ENCODE results near the gene PARP8.
A peak's percentile ranks its signal among the peaks of the same experiment; 100 is the strongest.
"Not testable (repeated sequence)": the region's sequence is repeated elsewhere in the genome, so short reads cannot be mapped to it uniquely, and the experiment has no call there.

PARP8 gene

GRCh38 chr5:50727149-50727496 lies 60.7 kb downstream of the PARP8 start:
- DNase-seq = peak in 1 of 5 experiments; percentile 67

- DNase-seq = no peak
These were observed 61.4 kb downstream of the PARP8 start for GRCh38 chr5:50727845-50728244.

DNA sequence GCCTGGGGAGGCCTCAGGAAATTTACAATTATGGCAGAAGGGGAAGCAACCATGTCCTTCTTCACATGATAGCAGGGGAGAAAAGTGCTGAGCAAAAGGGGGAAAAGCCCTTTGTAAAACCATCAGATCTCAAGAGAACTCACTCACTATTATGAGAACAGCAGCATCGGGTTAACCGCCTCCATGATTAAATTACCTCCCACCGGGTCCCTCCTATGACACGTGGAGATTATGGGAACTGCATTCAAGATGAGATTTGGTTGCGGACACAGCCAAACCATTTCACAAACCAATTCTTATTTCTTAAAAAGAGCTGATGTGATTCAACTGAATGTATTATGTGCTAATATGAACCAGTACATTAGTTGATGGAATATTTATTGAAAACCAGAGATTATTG lies 63.9 kb downstream of the PARP8 start:
- no peak for DNase-seq

- DNase-seq = no peak
These were observed 64.4 kb downstream of the PARP8 start for GRCh38 chr5:50730841-50731240.

DNA sequence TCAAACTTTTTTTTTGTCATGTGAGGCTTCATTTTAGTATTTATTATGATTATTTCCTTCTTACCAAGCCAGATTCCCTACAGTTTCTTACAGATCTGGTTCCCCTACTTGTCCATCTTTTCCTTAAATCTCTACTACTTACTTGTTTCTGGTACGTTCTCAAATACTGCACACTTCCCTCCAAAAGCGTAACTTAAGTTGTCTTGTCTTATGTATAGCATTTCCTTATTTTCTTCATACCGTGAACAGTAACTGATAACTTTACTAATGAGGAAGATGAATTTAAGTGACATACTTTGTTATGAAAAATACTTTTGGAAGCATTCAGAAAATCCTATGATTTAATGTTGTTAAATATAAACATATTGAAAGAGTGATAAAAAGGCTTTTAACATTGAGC lies 67.3 kb downstream of the PARP8 start:
- no peak for DNase-seq

- no peak for DNase-seq
These were observed 72.4 kb downstream of the PARP8 start for GRCh38 chr5:50738864-50739263.

GRCh38 chr5:50740832-50741231 lies 74.4 kb downstream of the PARP8 start:
- DNase-seq = no peak

DNA sequence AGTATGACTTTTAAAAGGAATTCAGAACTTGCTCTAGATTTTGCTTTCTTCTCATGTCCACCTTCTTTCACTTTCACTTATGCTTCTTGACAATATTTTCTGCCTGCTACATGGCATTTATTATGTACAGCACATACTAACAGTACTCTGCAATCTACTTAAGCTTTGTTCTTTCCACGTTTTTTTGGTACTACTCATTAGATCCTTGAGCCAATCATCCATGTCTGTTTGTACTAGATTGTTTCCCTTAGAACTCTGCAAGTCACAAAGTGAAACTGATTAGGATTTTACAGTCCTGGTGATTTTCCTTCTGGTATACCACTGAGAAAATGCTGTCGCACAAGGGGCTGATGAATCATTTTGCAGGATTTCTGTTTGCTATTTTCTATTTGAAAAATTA lies 78.3 kb downstream of the PARP8 start:
- peak in 2 of 5 experiments; percentile 22 to 48 for DNase-seq

GRCh38 chr5:50745221-50745910 lies 78.9 kb downstream of the PARP8 start:
- no peak for DNase-seq

DNA sequence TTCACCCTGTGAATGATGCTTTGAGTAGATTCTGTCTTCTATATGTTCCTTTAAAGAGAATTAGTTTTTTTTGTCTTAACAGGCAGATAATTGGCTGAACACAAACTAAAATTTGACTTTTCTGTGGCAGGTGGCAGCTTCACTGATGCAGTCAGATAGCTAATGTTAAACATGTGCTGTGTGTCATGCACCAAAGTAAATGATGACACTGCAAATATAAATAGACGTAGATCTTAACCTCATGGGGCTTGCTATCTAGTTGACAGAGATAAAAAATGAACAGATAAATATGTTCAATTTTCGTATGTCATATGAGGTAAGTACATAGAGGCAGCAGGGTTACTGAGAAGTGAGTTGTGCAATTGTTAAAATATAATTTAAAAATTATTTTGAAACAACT lies 82.7 kb downstream of the PARP8 start:
- peak in 1 of 5 experiments; percentile 58 for DNase-seq

DNA sequence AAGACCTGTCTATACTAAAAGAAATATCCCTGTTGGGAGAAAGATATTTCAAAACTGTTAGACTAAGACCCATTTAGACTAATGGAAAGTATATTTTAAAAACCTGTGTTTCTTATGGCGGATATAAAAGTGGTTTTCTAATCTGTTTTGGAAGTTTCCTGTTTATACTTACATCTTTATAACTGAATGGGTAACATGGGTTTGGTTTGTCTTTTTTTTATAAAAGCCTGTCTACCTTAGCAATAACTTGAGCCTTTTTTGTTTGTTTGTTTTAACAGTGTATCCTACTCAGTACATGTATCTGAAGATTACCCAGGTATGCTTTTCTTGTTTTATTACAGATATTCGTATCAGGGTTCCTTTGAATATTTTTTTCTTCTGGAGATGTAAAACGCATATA lies 83.4 kb downstream of the PARP8 start:
- DNase-seq = peak in 1 of 5 experiments; percentile 51

- peak in 3 of 5 experiments; percentile 9 to 82 (median 47) for DNase-seq
These were observed 84.7 kb downstream of the PARP8 start for GRCh38 chr5:50751064-50751657.

DNA sequence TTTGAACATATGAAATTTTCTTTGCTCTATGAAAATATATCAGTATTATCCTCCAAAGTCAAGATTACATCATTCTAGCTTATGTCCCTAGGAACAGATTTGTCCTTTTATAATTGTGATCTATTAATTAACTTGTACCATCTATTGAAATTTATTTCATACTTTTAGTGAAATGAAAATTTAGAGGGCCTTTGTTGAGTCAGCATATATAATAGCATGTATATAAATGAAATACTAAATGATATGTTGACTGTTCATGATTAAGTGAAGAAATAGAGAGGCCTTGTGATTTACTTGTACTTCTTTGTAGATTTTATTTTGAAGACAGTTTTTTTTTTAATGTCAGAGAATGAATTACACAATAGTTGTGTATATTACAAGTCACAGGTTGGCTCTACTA lies 86.4 kb downstream of the PARP8 start:
- DNase-seq = no peak

DNA sequence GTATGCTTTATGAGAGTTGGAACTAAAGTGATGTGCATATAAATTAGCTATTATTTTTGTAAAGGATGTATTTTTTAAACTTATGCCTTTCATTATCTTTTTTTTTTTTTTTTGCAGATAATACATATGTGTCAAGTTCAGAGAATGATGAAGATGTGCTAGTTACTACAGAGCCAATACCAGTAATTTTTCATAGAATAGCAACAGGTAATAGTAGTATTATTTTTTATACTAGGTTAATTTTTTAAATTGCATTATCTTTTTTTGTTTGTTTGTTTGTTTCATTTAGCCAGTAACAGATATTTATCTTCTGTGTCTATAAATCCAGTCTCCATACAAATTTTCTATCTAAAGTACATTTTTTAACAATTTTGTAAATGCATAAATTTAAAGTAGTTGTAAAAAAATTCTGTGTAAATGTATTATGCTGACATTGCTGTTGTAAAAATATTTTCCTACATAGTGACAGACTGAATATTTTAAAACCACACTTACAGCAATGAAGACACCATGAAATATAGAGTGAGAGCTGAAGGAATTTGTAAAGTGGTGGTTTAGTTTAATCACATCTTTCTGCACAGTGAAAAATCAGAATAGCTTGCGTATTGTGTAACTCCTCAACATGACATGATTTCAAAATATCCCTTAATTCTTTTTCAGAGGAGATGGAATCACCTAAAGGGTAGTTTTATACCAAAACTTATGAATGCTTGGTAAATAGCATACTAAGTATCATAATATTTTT lies 93.3 kb downstream of the PARP8 start:
- DNase-seq = no peak

DNA sequence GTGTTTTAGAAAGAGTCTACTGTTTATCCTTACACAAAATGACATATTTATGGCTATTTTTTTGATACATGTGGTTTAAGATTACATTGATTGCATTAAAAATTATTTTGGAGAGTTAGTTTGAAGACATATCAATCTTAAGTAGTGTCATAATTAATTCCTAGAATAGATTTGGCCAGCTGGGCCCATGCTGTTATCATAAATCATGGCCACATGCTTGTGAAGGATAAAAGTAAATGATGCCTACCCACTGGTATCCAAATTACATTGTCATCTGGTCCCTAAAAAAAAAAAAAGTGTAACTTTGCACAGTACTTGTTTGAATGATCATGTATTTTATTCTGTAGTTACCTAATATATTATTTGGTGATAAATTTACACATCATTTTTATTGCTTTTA lies 96.9 kb downstream of the PARP8 start:
- DNase-seq = no peak

GRCh38 chr5:50763846-50764245 lies 97.4 kb downstream of the PARP8 start:
- no peak for DNase-seq

GRCh38 chr5:50766042-50766441 lies 99.6 kb downstream of the PARP8 start:
- no peak for DNase-seq

DNA sequence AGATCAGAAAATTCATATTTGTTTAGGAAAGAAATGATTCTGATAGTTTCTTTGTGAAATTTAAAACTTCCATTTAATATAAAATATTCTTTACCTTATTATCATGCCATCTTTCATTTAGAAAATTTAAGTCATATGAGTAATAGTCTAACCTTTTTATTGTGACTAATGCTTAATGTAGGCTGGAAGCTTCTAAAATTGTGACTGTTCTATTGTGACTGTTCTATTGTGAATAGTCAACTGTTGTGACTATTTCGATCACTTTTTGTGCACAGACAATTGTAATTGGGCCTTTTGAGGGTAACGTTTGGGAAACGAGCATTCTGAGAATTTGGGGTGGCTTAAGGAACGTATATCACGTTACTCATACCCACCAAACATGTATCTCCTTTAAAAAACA lies 100.0 kb downstream of the PARP8 start:
- no peak for DNase-seq

DNA sequence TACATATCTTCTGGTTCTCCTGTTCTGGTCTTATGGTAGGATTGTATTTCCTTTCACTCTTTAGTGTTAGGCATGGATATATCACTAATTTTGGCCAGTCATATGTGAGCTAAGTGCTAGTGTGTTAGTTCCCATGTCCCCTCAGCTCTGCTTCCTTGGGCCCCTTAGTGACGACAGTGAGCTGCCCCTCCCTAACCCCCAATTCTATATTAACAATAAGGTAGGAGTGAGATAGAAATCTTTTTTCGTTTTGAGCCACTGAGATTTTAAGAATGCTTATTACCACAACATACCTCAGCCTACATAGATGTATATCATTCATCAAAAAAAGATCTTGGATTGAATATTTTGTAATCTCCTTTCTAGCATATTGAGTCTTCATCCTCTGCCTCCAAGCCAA lies 100.5 kb downstream of the PARP8 start:
- DNase-seq = peak in 1 of 5 experiments; percentile 77

DNA sequence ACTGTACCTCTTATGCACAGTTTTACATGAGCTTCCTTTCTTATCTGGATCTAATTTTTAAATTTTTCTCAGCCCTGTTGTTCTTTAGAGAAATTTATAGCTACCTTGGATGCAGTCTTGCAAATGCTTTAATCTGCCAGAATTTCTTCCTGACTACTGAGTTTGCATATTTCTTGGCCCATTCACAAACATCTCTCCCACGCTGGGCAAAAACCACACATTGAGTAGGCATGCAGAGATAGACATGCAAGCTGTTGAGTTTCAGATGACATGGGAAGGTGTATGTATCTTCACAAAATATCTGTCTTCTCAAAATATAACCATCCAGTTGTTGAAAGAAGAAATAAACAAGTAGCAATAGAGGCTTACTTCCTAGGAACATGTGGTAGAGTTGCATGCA lies 101.2 kb downstream of the PARP8 start:
- DNase-seq = peak in 1 of 5 experiments; percentile 43

- DNase-seq = no peak
These were observed 102.2 kb downstream of the PARP8 start for GRCh38 chr5:50768634-50769033.

GRCh38 chr5:50770441-50770840 lies 104.0 kb downstream of the PARP8 start:
- DNase-seq = no peak

DNA sequence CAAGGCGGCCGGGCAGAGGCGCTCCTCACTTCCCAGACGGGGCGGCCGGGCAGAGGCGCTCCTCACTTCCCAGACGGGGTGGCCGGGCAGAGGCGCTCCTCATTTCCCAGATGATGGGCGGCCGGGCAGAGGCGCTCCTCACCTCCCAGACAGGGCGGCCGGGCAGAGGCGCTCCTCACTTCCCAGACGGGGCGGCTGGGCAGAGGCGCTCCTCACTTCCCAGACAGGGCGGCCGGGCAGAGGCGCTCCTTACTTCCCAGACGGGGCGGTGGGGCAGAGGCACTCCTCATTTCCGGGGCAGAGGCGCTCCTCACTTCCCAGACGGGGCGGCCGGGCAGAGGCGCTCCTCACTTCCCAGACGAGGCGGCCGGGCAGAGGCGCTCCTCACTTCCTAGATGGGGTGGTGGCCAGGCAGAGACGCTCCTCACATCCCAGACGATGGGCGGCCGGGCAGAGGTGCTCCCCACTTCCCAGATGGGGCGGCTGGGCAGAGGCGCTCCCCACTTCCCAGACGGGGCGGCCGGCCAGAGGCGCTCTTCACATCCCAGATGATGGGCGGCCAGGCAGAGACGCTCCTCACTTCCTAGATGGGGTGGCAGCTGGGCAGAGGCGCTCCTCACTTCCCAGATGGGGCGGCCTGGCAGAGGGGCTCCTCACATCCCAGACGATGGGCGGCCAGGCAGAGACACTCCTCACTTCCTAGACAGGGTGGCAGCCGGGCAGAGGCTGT lies 108.2 kb downstream of the PARP8 start:
- DNase-seq = not testable (repeated sequence)
